Skeletal muscle satellite cell (primary cell): Measurements from ENCODE around the gene EEA1.

Experiments
- H3K27me3 ChIP-seq: 2 replicates; pipeline ENCODE4 v1.7.0; 2013; ENCODE audit warnings: low read length; ENCODE audit not compliant: control insufficient read depth, insufficient read depth
- H3K36me3 ChIP-seq: 2 replicates; pipeline ENCODE4 v1.7.0; 2013; ENCODE audit warnings: mild to moderate bottlenecking, control low read depth, low read length; ENCODE audit not compliant: insufficient read depth
- H3K4me1 ChIP-seq: 2 replicates; pipeline ENCODE4 v1.7.0; 2013; ENCODE audit warnings: low read length; ENCODE audit not compliant: control insufficient read depth, insufficient read depth
- H3K4me2 ChIP-seq: 2 replicates; pipeline ENCODE4 v1.7.0; 2013; ENCODE audit warnings: mild to moderate bottlenecking, low read length
- H3K4me3 ChIP-seq: 2 replicates; pipeline ENCODE4 v1.7.0; 2013; ENCODE audit warnings: low read length
- H3K9ac ChIP-seq: 2 replicates; pipeline ENCODE4 v1.7.0; 2013; ENCODE audit warnings: mild to moderate bottlenecking, low read depth, low read length, moderate library complexity
- H3K9me3 ChIP-seq: replicated peaks from 2 replicates; pipeline ENCODE4 v1.7.0; 2013; ENCODE audit warnings: mild to moderate bottlenecking, control low read depth, low read length
- small RNA-seq: library from RNA; depleted of rRNA; stranded (forward); fragments of <200 nt; gene quantifications from one replicate; pipeline ENCODE3, GENCODE V24; 2012

EEA1 gene

GRCh38 chr12:92721656-92722055 is 207.4 kb downstream of the EEA1 start:
- Histone ChIP-seq H3K4me3 (no peak overlapping the region), H3K4me1 (peaks cover 15% of the 10 kb centered on the region), H3K27me3 (no peaks in the 10 kb centered on the region), H3K9ac (no peak overlapping the region), H3K9me3 (peaks cover 6% of the 10 kb centered on the region), H3K36me3 (no peaks in the 10 kb centered on the region), H3K4me2 (no peak overlapping the region)

DNA sequence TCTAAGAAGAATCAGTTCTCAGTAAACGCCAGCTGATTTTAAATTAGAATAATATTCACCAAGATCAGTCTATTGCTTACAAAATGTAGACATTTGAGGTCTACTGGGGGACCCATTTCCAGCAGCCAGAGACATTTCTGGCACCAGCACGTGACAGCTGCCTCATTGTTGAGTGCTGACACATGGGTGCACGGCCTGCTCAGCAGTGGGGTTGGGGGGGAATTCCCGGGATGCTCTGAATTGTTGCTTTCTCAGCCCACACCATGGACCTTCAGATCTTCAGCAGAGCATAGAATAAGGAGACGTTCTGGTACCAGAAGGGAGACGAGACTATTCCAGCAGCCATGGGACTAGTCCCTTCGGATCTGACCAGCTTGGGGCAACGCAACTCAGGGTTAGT is 208.0 kb downstream of the EEA1 start:
- Histone ChIP-seq H3K4me2 (no peak overlapping the region), H3K4me1 (peaks cover 15% of the 10 kb centered on the region), H3K9ac (no peak overlapping the region), H3K9me3 (peaks cover 6% of the 10 kb centered on the region), H3K27me3 (no peaks in the 10 kb centered on the region), H3K36me3 (no peaks in the 10 kb centered on the region), H3K4me3 (no peak overlapping the region)

Small RNA genes within 50 kb of the gene (small RNA-seq; reads per million reads assigned to genes)
- 0.98 reads per million, percentile 29 among the genes with 10 or more reads in this experiment for gene RNU6-1329P
